Measurements from ENCODE around the gene RAB11A. TPM values are rescaled to one million over a fixed set of nuclear protein-coding genes. Genes with fewer than 3 reads are reported as not detected.

The RAB11A gene
- total RNA-seq, 1 experiment from 2014 or later: 333 TPM

GRCh38 chr15:65875458-65875857 is 6.2 kb downstream of the RAB11A start:
- DNase-seq (ENCODE audit: low spot score): no peak
- in situ Hi-C loops (cut with HindIII; ENCODE audit: low sequenced_read_pairs): no loop called here

DNA sequence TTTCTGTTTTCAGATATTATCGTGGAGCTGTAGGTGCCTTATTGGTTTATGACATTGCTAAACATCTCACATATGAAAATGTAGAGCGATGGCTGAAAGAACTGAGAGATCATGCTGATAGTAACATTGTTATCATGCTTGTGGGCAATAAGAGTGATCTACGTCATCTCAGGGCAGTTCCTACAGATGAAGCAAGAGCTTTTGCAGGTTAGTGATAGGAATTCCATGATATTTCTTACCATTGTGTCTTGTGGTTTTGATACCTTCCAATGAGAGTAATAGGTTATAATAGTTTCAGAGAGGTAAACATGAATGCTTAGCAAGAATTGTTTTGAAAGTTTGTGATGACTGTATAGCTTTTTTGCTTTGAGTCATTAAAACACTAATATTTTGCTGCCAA is 8.5 kb downstream of the RAB11A start:
- in situ Hi-C loops (cut with HindIII; ENCODE audit: low sequenced_read_pairs): no loop called here

DNA sequence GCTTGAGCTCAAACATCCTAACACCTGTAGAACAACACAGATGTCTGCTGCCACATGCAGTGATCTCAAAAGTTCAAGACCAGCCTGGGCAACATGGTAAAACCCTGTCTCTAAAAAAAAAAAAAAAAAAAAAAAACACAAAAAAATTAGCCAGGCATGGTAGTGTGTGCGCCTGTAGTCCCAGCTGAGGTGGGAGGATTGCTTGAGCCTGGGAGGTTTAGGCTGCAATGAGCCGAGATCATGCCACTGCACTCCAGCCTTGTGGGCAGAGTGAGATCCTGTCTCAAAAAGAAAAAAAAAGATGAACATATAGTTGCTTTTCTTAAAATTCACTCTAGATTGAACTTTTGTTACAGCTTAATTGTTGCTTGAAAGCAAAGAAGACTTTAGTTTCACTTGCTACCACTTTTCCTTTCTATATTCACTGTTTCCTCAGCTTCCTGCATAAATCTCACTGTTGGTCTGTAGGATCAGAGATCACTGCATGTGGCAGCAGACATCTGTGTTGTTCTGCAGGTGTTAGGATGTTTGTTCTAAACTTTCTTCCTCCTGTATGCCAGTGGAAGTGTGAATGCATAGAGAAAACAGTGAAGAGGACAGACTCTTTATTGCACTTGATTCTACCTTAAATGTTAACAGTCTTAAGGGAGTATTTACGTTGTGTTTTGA is 12.6 kb downstream of the RAB11A start:
- DNase-seq (ENCODE audit: low spot score): no peak
- in situ Hi-C loops (cut with HindIII; ENCODE audit: low sequenced_read_pairs): no loop called here

More for the DNA sequence above, 8.5 kb downstream of the RAB11A start:
- DNase-seq (ENCODE audit: low spot score): no peak

GRCh38 chr15:65883571-65883970 is 14.3 kb downstream of the RAB11A start:
- in situ Hi-C loops (cut with HindIII; ENCODE audit: low sequenced_read_pairs): no loop called here
- DNase-seq (ENCODE audit: low spot score): no peak

DNA sequence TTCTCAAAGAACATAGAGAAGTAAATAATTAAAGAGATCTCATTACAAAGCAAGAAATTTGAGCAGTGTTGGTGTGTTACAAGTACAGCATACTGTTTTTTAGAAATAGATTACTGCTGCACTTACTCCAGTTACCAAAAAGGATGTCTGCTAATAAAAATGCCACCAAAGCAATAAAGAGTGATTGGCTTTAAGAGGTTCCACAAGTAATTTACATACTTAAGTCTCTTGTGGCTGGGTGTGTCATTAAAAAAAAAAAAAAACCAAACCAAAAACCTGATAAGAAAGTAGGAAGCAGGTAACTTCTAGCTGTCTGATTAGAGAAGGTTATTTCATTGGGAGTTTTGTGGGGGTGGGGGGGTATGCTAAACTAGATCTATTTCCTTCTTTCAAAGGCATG is 15.2 kb downstream of the RAB11A start:
- in situ Hi-C loops (cut with HindIII; ENCODE audit: low sequenced_read_pairs): no loop called here
- DNase-seq (ENCODE audit: low spot score): no peak

DNA sequence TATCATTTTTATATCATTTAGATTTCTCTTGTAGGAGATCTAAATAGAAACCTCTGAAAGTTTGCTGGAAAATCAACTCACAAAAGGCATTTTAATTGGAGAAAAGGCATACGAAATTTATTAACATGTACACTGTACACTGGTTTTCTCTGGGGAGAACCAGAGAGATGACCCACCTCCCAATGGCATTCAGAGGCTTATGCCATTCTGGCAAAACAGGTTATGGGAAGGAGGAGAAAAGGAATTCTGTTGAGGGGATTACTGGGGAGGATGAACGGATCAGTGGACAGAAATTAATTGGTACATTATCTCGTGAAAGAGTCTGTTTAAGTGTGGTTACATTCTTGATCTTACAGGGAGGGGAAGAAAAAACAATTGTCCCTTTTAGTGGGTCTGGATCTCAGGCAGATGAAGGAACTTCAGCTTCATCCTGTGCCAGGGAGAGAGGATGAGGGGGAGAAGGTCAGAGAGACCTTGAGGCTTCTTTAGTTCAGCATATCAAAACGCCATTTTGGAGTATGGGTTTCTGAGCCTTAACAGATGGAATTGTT is 16.5 kb downstream of the RAB11A start:
- in situ Hi-C loops (cut with HindIII; ENCODE audit: low sequenced_read_pairs): no loop called here
- DNase-seq (ENCODE audit: low spot score): no peak

DNA sequence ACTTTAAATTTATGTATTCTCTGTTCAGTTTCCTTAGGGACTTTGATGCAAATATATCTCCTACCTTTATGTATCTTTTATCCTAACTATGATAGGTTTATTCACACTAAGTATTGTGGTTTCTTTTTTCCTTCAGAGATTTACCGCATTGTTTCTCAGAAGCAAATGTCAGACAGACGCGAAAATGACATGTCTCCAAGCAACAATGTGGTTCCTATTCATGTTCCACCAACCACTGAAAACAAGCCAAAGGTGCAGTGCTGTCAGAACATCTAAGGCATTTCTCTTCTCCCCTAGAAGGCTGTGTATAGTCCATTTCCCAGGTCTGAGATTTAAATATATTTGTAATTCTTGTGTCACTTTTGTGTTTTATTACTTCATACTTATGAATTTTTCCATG is 18.3 kb downstream of the RAB11A start:
- DNase-seq (ENCODE audit: low spot score): no peak
- in situ Hi-C loops (cut with HindIII; ENCODE audit: low sequenced_read_pairs): no loop called here

DNA sequence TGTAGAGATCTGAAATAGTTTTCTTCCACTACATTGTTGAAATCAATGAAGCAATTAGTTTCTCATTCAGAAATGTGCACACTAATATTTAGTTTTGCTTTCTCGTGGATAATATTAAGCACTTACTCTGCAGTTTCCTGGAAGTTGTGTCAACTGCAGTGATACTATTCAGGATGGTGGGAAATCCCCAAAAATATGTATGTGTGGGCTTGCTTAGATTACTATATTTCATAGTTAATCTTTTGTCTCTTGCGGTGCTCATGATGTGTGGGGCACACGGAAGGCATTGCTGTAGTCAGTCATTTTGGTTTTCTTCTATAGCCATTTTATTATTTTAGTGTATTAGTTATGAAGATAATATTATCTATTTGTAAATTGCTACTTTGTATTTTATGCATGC is 19.7 kb downstream of the RAB11A start:
- in situ Hi-C loops (cut with HindIII; ENCODE audit: low sequenced_read_pairs): no loop called here
- no peak for DNase-seq (ENCODE audit: low spot score)

DNA sequence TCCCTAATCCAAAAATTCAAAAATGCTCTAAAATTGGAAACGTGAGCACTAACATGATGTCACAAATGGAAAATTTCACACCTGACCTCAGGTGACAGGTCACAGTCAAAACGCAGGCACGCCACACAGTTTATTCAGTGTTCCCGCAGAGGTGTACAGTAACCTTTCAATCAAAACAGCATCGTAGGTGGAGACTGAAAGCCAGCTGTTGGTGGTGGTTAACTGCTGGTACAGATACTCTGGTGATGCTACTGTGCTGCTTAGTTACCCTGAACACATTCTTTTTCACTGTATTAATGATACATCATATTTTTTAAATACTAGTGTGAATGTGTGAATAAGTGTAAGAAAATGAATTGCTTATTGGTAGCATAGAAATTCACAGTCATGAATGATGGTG is 23.8 kb downstream of the RAB11A start:
- in situ Hi-C loops (cut with HindIII; ENCODE audit: low sequenced_read_pairs): no loop called here
- no peak for DNase-seq (ENCODE audit: low spot score)

DNA sequence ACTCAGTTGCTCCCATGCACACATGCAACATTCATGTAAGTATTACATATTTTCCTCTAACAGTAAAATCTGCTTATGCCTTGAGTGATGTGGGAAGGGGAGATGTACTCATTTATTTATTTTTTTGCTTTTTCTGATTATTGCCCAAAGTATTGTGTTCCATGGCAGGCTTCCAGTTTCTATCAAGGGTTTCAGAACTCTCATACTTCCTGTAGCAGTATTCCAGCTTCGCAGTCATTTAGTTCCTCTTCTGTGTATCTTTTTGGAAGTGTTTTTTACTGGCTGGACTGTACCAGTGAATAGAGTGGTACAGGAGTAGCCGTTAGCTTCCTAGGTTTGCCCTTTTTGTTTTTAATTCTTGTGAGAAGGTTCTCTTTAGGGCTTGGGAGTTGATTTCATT is 26.9 kb downstream of the RAB11A start:
- DNase-seq (ENCODE audit: low spot score): no peak
- in situ Hi-C loops (cut with HindIII; ENCODE audit: low sequenced_read_pairs): no loop called here

DNA sequence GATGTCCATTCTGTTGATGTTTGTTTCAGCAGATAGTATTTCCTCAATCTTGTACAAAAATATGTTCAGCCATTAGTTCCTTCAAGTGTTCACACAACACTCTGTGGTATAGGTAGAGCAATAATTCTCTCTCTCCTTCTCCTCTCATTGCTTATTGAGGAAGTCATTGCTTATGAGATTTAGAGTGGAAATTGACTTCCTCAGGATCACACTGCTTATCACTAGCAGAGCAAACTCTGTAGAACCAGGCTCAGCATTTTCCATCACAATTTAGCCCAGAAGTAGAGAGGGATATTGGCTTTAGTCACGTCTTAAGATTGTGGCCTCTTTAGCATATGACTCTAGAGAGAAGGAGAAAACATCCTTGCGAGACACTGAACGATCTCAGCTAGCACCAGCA is 31.2 kb downstream of the RAB11A start:
- in situ Hi-C loops (cut with HindIII; ENCODE audit: low sequenced_read_pairs): no loop called here
- no peak for DNase-seq (ENCODE audit: low spot score)

- DNase-seq (ENCODE audit: low spot score): no peak
- in situ Hi-C loops (cut with HindIII; ENCODE audit: low sequenced_read_pairs): no loop called here
Measured at GRCh38 chr15:65901336-65901735, 32.0 kb downstream of the RAB11A start.

DNA sequence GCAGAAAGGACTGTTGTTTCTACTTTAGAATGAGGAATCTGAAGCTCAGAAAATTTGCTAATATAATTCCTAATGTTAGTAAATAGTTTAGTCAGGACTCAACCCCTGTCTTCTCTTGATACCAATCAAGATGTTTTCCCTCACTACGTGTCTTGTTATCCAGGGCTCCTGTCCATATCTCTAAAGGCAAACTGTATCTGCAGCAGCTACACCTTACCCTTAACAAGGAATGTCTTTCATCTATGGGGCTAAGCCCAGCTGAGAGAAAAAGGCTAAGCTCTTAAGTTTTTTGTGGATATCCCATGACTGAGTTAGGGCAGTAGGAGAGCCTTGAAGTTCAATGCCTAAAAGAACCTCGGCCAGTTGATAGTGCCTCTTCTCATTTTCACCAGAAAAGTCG is 32.5 kb downstream of the RAB11A start:
- in situ Hi-C loops (cut with HindIII; ENCODE audit: low sequenced_read_pairs): no loop called here
- no peak for DNase-seq (ENCODE audit: low spot score)

DNA sequence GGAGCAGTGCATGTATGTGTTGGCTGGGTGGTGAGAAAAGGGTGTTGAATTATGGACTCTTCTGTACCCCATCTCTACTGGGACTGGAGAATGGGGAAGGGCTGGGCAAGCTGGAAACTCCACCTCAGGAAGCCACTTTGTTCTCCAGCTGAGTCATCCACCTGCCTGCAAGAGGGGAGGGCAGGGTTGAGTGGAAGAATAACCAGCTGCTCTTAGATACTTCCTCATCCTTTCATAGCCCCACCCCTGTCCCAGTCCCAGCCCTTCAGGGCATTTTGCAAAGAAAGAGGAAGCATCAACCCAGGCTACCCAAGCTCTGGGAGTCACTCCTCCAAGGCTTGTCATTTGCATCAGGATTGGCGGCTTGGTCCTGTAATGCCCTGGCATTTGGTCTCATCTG is 33.1 kb downstream of the RAB11A start:
- no peak for DNase-seq (ENCODE audit: low spot score)
- in situ Hi-C loops (cut with HindIII; ENCODE audit: low sequenced_read_pairs): no loop called here

DNA sequence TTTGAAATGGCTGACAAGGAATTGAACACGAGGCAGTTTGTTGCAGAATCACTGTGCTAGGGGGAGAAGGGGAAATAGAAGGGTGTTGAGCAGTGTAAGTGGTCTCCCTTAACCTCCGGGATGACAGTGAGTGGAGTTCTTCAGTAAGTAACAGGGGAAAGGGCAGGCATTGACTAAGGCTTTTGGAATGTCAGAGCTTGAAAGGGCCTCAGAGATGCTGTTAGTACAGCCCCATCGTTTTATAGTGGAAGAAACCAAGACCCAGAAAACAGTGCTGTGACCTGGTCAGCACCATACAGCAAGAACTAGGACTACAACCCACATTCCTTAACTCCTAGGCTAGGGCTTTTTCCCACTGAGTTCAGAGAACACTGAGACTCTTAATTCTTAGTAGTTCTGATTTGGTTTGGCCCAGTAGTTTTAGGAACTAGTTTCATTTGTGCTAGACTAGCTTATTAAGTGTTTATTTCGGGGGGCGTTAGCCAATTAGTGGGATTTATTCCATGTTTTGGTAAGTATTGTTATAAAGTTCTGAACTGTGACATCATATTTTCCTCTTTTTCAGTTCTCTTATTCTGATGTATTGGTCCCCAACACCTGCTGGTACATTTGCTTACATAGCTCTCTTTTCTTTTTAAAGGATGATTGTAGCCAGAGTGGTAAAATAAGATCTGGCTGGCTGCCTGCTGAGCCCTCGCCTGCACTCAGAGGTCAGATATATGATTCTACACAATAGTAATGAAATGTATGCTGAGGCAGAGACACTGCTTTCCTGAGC is 34.2 kb downstream of the RAB11A start:
- in situ Hi-C loops (cut with HindIII; ENCODE audit: low sequenced_read_pairs): no loop called here
- DNase-seq (ENCODE audit: low spot score): no peak

- in situ Hi-C loops (cut with HindIII; ENCODE audit: low sequenced_read_pairs): no loop called here
- DNase-seq (ENCODE audit: low spot score): no peak
Measured at GRCh38 chr15:65904301-65904700, 35.0 kb downstream of the RAB11A start.

DNA sequence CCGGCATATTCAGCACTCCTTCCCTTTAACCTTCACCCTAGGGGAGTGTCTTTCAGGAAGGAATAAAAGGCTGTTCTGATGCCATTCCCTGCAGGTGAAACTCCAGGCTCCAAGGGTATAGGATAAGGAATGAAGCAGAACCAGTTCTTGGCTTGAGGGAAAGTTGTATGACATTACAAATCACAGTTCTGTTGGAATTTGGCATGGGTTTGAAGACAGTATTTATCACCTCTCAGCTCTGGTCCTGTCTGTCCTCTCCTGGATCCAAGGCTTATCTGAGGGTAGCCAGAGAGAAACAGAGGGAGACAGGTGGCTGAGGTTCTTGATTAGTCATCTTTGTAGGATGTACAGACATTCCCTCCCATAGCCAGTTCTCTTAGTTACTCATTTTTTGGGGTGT is 37.1 kb downstream of the RAB11A start:
- in situ Hi-C loops (cut with HindIII; ENCODE audit: low sequenced_read_pairs): no loop called here
- DNase-seq (ENCODE audit: low spot score): peak; percentile 28

DNA sequence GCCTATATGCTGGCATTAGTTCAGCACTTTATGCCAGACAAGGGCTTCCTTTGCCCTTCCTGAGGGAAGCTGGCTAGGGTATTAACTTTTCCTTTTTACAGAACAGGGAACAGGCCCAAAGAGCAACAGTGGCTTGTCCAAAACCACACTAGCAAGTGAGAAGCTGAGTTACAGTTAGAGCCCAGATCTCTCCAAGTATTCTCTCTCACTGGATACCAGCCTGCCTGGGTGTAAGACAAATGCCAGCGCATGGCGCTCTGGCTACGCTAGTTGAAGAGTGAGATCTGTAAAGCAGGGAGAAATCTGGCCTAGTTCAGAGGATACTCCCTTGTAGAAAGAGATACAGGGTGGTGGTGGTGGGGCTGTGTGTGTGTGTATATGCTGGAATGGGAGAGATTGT is 38.4 kb downstream of the RAB11A start:
- in situ Hi-C loops (cut with HindIII; ENCODE audit: low sequenced_read_pairs): no loop called here

GRCh38 chr15:65908876-65909275 is 39.6 kb downstream of the RAB11A start:
- in situ Hi-C loops (cut with HindIII; ENCODE audit: low sequenced_read_pairs): no loop called here
- no peak for DNase-seq (ENCODE audit: low spot score)

More for the DNA sequence above, 38.4 kb downstream of the RAB11A start:
- DNase-seq (ENCODE audit: low spot score): no peak

- in situ Hi-C loops (cut with HindIII; ENCODE audit: low sequenced_read_pairs): no loop called here
- DNase-seq (ENCODE audit: low spot score): no peak
Measured at GRCh38 chr15:65909831-65910230, 40.5 kb downstream of the RAB11A start.

- in situ Hi-C loops (cut with HindIII; ENCODE audit: low sequenced_read_pairs): no loop called here
- no peak for DNase-seq (ENCODE audit: low spot score)
Measured at GRCh38 chr15:65910341-65910740, 41.0 kb downstream of the RAB11A start.
